Measurements from ENCODE around the gene PLPP6.

The PLPP6 gene

GRCh38 chr9:4662989-4663792 lies 1.1 kb downstream of the PLPP6 start:
- peak; percentile 44 for DNase-seq

- no peak for DNase-seq
These were observed 1.9 kb downstream of the PLPP6 start for GRCh38 chr9:4663956-4664355.

- peak; percentile 16 for DNase-seq
These were observed 3.3 kb downstream of the PLPP6 start for GRCh38 chr9:4665357-4665756.

- DNase-seq: peak; percentile 73
These were observed 4.1 kb downstream of the PLPP6 start, which contains the start of gene SPATA6L for GRCh38 chr9:4666042-4666699. Gene SPATA6L (minus strand): TSS chr9:4666480. CDS start chr9:4666250, 230 bp downstream.

GRCh38 chr9:4667681-4668080 lies 5.6 kb downstream of the PLPP6 start:
- DNase-seq: no peak

- no peak for DNase-seq
These were observed 6.5 kb downstream of the PLPP6 start for GRCh38 chr9:4668604-4669003.

GRCh38 chr9:4669890-4670289 lies 7.8 kb downstream of the PLPP6 start:
- DNase-seq: no peak

- DNase-seq: no peak
These were observed 8.5 kb downstream of the PLPP6 start for GRCh38 chr9:4670591-4670990.

GRCh38 chr9:4671737-4672136 lies 9.6 kb downstream of the PLPP6 start:
- DNase-seq: no peak

GRCh38 chr9:4674783-4675182 lies 12.7 kb downstream of the PLPP6 start:
- no peak for DNase-seq

- DNase-seq: no peak
These were observed 15.3 kb downstream of the PLPP6 start for GRCh38 chr9:4677392-4677791.

GRCh38 chr9:4678679-4679267 lies 16.7 kb downstream of the PLPP6 start:
- DNase-seq: peak; percentile 51

GRCh38 chr9:4679268-4680172 lies 17.4 kb downstream of the PLPP6 start, which contains the start of gene CDC37L1:
Gene CDC37L1 (plus strand): TSS chr9:4679569. CDS start chr9:4679768, 199 bp downstream.
- peak; percentile 97 for DNase-seq

GRCh38 chr9:4680173-4680525 lies 18.1 kb downstream of the PLPP6 start:
- DNase-seq: no peak

- no peak for DNase-seq
These were observed 18.7 kb downstream of the PLPP6 start for GRCh38 chr9:4680750-4681149.

- DNase-seq: no peak
These were observed 22.7 kb downstream of the PLPP6 start for GRCh38 chr9:4684820-4685219.

- DNase-seq: no peak
These were observed 24.0 kb downstream of the PLPP6 start for GRCh38 chr9:4686112-4686511.

- no peak for DNase-seq
These were observed 24.5 kb downstream of the PLPP6 start for GRCh38 chr9:4686584-4686983.

- no peak for DNase-seq
These were observed 26.9 kb downstream of the PLPP6 start for GRCh38 chr9:4689021-4689420.

GRCh38 chr9:4689687-4690104 lies 27.6 kb downstream of the PLPP6 start:
- no peak for DNase-seq

GRCh38 chr9:4690144-4690543 lies 28.1 kb downstream of the PLPP6 start:
- no peak for DNase-seq

GRCh38 chr9:4691795-4692194 lies 29.7 kb downstream of the PLPP6 start:
- DNase-seq: no peak

GRCh38 chr9:4700091-4700490 lies 38.0 kb downstream of the PLPP6 start:
- DNase-seq: no peak

Measured in NCI-H146 (cell line).